Measurements from ENCODE around the gene THAP7.
A peak's percentile ranks its signal among the peaks of the same experiment; 100 is the strongest.
"Not testable (repeated sequence)": the region's sequence is repeated elsewhere in the genome, so short reads cannot be mapped to it uniquely, and the experiment has no call there.

Gene THAP7

DNA sequence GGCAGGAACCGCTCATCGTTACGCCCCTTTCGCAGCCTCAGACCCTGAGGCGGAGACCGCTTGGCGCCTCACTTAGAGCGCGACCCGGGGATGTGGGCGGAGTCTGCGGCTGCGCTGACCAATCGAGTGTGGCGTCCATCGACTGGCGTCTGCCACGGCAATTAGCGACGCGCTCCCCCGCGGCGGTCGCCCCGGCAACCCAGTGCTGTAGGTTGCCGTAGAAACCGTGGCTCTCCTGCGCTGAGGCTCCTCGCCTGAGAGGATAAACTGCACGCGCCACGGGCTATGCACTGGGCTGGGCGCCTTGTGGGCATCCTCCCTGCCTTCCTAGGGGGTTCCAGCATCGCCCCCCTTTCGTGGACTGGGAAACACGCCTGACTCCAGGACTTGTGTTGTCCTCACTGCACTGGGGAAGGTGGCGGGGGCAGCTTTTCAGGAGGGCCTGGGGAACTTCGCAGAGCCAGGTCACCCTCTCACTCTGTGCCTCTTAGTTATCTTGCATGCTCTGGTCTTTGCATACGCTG, 12.3 kb upstream of the THAP7 start:
- peak; percentile 90 for DNase-seq
- H3K36me3 ChIP-seq (replicated peaks), result no peaks in the 10 kb centered on the region
- peak overlapping the region; percentile 1 for H3K27ac ChIP-seq
- no peaks in the 10 kb centered on the region for H3K27me3 ChIP-seq (replicated peaks)
- H3K4me3 ChIP-seq (ENCODE audit: low read depth, low read length), result peak overlapping the region; percentile 64
- in situ Hi-C loops (cut with HindIII; ENCODE audit: low pct_ligation_motif_present, low sequenced_read_pairs), result no loop called here
- TF ChIP-seq, protein P1, sequence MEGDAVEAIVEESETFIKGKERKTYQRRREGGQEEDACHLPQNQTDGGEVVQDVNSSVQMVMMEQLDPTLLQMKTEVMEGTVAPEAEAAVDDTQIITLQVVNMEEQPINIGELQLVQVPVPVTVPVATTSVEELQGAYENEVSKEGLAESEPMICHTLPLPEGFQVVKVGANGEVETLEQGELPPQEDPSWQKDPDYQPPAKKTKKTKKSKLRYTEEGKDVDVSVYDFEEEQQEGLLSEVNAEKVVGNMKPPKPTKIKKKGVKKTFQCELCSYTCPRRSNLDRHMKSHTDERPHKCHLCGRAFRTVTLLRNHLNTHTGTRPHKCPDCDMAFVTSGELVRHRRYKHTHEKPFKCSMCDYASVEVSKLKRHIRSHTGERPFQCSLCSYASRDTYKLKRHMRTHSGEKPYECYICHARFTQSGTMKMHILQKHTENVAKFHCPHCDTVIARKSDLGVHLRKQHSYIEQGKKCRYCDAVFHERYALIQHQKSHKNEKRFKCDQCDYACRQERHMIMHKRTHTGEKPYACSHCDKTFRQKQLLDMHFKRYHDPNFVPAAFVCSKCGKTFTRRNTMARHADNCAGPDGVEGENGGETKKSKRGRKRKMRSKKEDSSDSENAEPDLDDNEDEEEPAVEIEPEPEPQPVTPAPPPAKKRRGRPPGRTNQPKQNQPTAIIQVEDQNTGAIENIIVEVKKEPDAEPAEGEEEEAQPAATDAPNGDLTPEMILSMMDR (IDR thresholded peaks at IDR 0.05; ENCODE audit: low read depth, low read length, missing control alignments), result no peak

DNA sequence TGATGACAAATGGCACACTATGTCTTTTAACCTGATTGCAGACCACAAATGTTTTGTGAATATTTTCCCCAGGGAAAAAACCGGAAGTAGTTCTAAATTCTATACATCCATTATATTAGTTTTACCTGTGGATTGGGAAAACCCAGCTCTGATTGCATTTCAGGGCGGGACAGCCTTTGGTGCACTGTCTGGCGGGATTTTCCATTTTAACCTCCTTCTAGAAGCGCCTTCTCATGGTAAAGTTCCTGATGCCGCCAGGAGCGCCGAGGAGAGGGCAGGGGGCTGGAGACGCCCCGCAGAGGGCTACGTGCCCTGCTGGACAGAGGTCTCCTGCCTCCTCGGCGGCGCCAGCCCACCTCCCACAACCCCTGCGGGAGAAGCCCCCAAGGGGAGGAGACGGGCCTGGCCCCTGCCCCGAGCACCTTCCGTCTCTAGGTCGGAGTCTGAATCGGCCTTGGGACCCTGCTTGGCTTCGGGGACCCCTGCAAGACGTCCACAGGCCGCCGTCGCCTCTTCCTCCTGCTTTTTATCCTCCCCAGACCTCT, 11.8 kb upstream of the THAP7 start:
- Histone ChIP-seq H3K36me3 (replicated peaks) (no peaks in the 10 kb centered on the region), H3K27ac (no peak overlapping the region), H3K27me3 (replicated peaks) (no peaks in the 10 kb centered on the region), H3K4me3 (ENCODE audit: low read depth, low read length) (peak overlapping the region; percentile 64)
- no peak for DNase-seq
- in situ Hi-C loops (cut with HindIII; ENCODE audit: low pct_ligation_motif_present, low sequenced_read_pairs), result no loop called here
- TF ChIP-seq, protein P1 (IDR thresholded peaks at IDR 0.05; ENCODE audit: low read depth, low read length, missing control alignments), result no peak

DNA sequence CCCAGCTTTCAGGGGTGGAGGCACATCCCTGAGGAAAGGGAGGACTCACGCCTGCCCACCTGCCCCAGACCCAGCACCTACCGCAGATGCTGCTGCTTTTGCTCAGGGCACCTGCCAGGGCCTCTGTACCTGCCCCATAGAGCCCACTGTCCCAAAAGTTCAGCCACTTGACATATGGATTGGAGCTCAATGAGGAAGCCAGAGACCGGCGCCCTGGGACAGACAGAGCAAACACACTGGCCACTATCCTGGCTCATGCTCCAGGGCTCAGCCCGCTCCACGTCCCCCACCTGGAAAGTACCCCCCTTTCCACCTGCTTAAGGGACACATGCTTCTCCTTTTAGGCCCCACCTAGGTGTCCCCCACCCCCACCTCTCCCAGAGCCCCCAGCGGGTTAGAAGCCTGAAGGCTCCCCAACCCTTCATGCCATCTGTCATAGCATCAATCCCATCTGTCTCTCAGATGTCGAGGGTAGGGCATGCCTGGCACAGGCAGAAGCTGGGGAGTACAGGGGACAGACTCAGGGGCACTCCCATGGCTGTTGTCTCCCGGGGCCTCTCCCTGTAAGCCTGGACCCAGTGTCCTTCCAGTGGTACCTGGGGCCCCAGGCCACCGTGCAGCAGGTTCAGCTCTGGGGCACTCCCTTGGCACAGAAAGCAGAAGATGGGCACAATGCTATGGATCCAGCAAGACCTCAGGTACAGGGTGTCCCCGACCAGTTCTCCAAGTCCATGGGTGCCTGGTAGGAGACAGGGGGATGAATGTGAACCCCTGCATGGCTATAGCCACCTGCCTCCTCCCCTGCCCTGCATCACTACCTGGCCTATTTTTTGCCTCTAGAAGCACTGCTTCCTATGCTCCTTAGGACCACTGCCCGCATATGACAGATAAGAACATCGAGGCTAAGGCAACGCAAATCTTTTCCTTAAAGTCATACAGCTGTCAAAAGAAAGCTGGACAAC, 10.8 kb upstream of the THAP7 start:
- no peaks in the 10 kb centered on the region for H3K27me3 ChIP-seq (replicated peaks)
- H3K27ac ChIP-seq, result no peak overlapping the region
- in situ Hi-C loops (cut with HindIII; ENCODE audit: low pct_ligation_motif_present, low sequenced_read_pairs), result no loop called here
- no peak for DNase-seq
- no peak overlapping the region for H3K4me3 ChIP-seq (ENCODE audit: low read depth, low read length)
- TF ChIP-seq, protein P1 (IDR thresholded peaks at IDR 0.05; ENCODE audit: low read depth, low read length, missing control alignments), result no peak
- no peaks in the 10 kb centered on the region for H3K36me3 ChIP-seq (replicated peaks)

DNA sequence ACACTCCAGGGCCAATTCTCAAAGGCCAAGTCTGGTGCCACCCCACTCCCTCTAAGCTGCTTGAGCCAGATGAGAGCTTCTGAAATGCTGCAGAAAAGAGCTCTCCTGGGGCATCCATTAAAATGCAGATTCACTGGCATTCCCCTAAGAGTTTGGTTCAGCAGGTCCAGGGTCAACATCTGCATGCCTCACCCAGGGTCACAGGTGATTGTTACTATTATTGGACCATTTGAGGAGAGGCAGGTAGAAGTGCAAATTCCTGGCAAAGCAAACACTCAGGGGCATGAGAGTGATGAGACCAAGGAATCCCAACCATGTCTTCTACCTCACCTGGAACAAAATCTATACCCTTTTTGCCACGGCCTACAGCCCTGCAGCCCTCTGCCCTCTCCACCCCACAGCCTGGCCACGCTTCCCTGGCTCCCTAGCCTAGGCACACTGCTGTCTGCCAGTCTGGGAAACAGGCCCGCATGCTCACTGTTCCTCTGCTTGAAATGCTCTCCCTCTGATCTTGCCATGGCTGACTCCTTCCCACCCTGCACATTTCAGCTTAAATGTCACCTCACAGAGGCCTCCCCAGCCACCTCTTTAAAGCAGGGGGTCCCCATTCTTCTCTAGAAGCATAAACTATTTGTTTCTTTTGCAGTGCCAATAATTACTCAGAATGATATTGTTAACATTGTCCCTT, 8.7 kb upstream of the THAP7 start:
- H3K4me3 ChIP-seq (ENCODE audit: low read depth, low read length), result no peak overlapping the region
- no peaks in the 10 kb centered on the region for H3K36me3 ChIP-seq (replicated peaks)
- DNase-seq, result no peak
- no peaks in the 10 kb centered on the region for H3K27me3 ChIP-seq (replicated peaks)
- H3K27ac ChIP-seq, result no peak overlapping the region
- in situ Hi-C loops (cut with HindIII; ENCODE audit: low pct_ligation_motif_present, low sequenced_read_pairs), result no loop called here
- TF ChIP-seq, protein P1 (IDR thresholded peaks at IDR 0.05; ENCODE audit: low read depth, low read length, missing control alignments), result no peak

DNA sequence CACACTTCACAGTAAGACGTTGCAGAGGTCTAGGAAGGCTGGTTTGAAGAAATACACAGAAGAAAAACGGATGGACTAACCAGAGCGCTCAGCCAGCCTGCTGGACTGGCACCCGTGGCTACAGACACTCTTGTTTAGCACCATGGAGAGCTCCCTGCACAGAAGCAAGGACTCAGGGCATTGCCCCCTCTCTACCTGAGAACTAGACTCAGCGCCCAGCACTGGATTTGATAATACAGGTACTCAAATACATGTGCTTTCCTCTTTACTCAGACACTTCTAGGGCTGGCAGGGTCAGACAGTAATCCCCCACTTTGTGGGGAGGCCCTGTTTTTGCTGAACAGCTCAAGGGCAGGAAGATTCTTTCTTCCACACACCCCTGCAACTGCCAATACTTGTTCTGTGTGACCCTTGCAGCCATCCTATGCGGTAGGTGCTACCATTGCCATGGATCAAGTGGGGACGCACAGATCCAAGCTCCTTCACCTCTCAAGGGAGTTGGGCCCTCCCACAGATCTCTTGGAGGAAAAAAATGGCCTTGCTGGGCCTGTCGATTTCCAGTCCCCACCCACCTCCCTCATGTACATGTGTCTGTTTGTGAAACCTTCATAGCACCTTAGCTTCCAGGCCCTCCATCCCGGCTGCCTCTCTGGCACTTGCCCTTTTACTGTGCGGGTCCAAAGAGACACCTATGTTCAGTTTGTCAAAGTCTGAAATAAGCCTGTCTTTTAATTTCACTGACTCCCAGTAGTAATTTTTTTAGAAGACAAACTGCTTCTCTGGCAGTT, 7.9 kb upstream of the THAP7 start:
- Histone ChIP-seq H3K27ac (no peak overlapping the region), H3K4me3 (ENCODE audit: low read depth, low read length) (no peak overlapping the region), H3K27me3 (replicated peaks) (no peaks in the 10 kb centered on the region), H3K36me3 (replicated peaks) (no peaks in the 10 kb centered on the region)
- peak; percentile 20 for DNase-seq
- in situ Hi-C loops (cut with HindIII; ENCODE audit: low pct_ligation_motif_present, low sequenced_read_pairs), result no loop called here
- TF ChIP-seq, protein P1 (IDR thresholded peaks at IDR 0.05; ENCODE audit: low read depth, low read length, missing control alignments), result no peak

DNA sequence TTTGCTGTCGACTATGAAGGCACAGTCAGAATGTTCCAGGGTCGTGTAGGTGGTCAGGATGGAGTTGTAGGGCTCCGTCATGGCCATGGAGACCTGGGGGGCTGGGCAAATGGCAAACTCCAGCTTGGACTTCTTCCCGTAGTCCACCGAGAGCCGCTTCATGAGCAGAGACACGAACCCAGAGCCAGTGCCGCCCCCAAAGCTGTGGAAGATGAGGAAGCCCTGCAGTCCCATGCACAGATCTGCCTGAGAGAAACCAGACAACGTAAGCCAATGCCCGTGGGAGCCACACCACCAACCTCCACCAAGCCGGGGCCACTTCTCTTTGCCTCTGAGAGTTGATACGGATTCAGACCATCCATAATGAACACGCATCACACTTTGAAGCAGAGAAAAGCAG, 7.3 kb upstream of the THAP7 start:
- H3K4me3 ChIP-seq (ENCODE audit: low read depth, low read length); DNase-seq; in situ Hi-C loops (cut with HindIII; ENCODE audit: low pct_ligation_motif_present, low sequenced_read_pairs); H3K27ac ChIP-seq; H3K27me3 ChIP-seq (replicated peaks); H3K36me3 ChIP-seq (replicated peaks): not testable (repeated sequence)

Data from brain microvascular endothelial cell (primary cell).